ENCODE data around the gene INPP4B.

GRCh38 chr4:142419712-142420111 lies 426.4 kb downstream of the INPP4B start:
- no peak for TF ChIP-seq CTCF (IDR thresholded peaks at IDR 0.05)
- no peak for TF ChIP-seq POLR2A (IDR thresholded peaks at IDR 0.05)

All from body of pancreas (tissue), 4 donors.